Suprapubic skin (tissue), 4 donors: ENCODE measurements around the gene CYP26C1. TPM values are rescaled to one million over a fixed set of nuclear protein-coding genes. Genes with fewer than 3 reads are reported as not detected.

Experiments
- DNase-seq, 2 donors: peaks; one replicate each; pipeline ENCODE4 v3.0.0-alpha.2; 2019; ENCODE audit warnings: low spot score in 2 of 2
- H3K27ac ChIP-seq: fragments of 200-600 bp; sonication (generic); one replicate; pipeline ENCODE4 v1.5.1; 2019
- H3K27me3 ChIP-seq: fragments of 200-600 bp; sonication (generic); one replicate; pipeline ENCODE4 v1.5.1; 2019
- H3K36me3 ChIP-seq: fragments of 200-600 bp; sonication (generic); one replicate; pipeline ENCODE4 v1.5.1; 2019
- H3K4me1 ChIP-seq: fragments of 200-600 bp; sonication (generic); one replicate; pipeline ENCODE4 v1.5.1; 2019
- H3K4me3 ChIP-seq: fragments of 200-600 bp; sonication (generic); one replicate; pipeline ENCODE4 v1.5.1; 2019; ENCODE audit warnings: mild to moderate bottlenecking
- H3K9me3 ChIP-seq: fragments of 200-600 bp; sonication (generic); one replicate; pipeline ENCODE4 v1.5.1; 2019
- EP300 ChIP-seq: sonication (generic); formaldehyde crosslinking; IDR thresholded peaks from one replicate; pipeline ENCODE4 v1.6.1; 2017; ENCODE audit warnings: antibody characterized with exemption
- POLR2A ChIP-seq, 2 donors: fragments of 450-650 bp; IDR thresholded peaks; one replicate each; pipeline ENCODE4 v1.6.1; 2017; ENCODE audit warnings: antibody characterized with exemption in 2 of 2, mild to moderate bottlenecking in 2 of 2, moderate library complexity in 2 of 2
- POLR2AphosphoS5 ChIP-seq, 3 donors: sonication (generic); formaldehyde crosslinking; IDR thresholded peaks; one replicate each; pipeline ENCODE4 v1.6.1; 2017; ENCODE audit warnings: antibody characterized with exemption in 3 of 3
- WGBS: methylation state at CpG from one replicate; pipeline ENCODE4 v1.1.5; 2018; 5-methylcytosine and 5-hydroxymethylcytosine counted together
- total RNA-seq, 4 donors: library from RNA; depleted of rRNA; stranded (reverse); fragments of >200 nt; gene quantifications; one replicate each; pipeline ENCODE4 v1.1.0, GENCODE V29; 2016
- TF ChIP-seq, protein P1 (sequence below), 2 donors: fragments of 200-600 bp in 1 of 2; fragments of 450-650 bp in 1 of 2; sonication (generic) in 1 of 2; IDR thresholded peaks; one replicate each; pipeline ENCODE4 v1.5.1; 2016 to 2019; ENCODE audit warnings: antibody characterized with exemption in 2 of 2, mild to moderate bottlenecking in 1 of 2, moderate library complexity in 1 of 2

Gene CYP26C1
- total RNA-seq, 4 donors from 2014 or later = 0.21 TPM; not detected in 3

DNA sequence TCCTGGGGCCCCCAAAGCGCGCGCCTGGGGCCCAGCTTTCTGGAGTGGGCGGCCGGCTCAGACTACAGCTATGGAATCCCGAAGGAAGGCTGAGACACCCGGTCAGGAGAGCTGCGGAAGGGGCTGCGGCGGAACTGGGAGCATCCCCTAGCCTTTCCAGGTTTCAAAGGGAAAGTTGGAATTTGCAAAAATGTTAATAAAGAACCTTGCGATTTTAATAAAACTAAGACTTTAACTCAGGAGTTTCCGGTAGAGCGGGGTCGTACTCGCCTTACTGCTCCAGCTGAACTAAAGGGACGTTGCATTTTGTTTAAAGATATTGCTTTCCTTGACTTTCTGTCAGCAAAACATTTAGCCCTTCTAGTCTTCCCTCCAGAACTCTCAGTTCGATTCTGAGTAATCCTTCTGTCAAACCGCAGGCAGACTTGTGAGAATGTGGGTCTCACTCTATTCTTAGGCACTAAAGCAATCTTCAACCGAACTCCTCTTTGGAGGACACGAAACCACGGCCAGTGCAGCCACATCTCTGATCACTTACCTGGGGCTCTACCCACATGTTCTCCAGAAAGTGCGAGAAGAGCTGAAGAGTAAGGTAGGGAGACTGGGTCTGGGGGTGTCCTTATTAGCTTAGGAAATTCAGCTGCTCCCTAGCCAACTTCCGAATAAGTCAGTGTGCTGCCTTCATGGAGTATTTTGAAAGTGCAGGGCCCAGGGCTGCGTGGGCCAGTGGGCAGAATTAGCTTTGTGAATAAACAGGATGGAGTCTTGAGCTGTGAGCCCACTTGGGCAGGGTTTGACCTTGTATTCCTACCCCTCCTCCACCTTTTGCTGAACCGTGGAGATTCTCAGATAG, 15.0 kb downstream of the CYP26C1 start:
- Histone ChIP-seq H3K4me3 (no peak overlapping the region), H3K27me3 (peaks cover 80% of the 10 kb centered on the region), H3K36me3 (no peaks in the 10 kb centered on the region), H3K9me3 (no peaks in the 10 kb centered on the region), H3K27ac (no peak overlapping the region), H3K4me1 (peaks cover 38% of the 10 kb centered on the region)
- TF ChIP-seq, protein P1, sequence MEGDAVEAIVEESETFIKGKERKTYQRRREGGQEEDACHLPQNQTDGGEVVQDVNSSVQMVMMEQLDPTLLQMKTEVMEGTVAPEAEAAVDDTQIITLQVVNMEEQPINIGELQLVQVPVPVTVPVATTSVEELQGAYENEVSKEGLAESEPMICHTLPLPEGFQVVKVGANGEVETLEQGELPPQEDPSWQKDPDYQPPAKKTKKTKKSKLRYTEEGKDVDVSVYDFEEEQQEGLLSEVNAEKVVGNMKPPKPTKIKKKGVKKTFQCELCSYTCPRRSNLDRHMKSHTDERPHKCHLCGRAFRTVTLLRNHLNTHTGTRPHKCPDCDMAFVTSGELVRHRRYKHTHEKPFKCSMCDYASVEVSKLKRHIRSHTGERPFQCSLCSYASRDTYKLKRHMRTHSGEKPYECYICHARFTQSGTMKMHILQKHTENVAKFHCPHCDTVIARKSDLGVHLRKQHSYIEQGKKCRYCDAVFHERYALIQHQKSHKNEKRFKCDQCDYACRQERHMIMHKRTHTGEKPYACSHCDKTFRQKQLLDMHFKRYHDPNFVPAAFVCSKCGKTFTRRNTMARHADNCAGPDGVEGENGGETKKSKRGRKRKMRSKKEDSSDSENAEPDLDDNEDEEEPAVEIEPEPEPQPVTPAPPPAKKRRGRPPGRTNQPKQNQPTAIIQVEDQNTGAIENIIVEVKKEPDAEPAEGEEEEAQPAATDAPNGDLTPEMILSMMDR (IDR thresholded peaks at IDR 0.05) = no peak
- TF ChIP-seq EP300 = no peak
- TF ChIP-seq POLR2AphosphoS5 (IDR thresholded peaks at IDR 0.05) = no peak
- no peak for TF ChIP-seq POLR2A (IDR thresholded peaks at IDR 0.05)
- DNase-seq = no peak
- 27% methylated on average over 19 of the region's 25 CpGs for WGBS

DNA sequence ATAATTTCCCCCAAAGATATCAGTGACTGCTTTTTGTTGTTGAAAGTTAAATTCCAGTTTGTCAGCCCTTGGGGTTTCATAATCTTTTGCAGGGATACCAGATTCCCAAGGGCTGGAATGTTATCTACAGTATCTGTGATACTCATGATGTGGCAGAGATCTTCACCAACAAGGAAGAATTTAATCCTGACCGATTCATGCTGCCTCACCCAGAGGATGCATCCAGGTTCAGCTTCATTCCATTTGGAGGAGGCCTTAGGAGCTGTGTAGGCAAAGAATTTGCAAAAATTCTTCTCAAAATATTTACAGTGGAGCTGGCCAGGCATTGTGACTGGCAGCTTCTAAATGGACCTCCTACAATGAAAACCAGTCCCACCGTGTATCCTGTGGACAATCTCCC, 16.3 kb downstream of the CYP26C1 start:
- Histone ChIP-seq H3K27ac (no peak overlapping the region), H3K36me3 (no peaks in the 10 kb centered on the region), H3K4me3 (no peak overlapping the region), H3K27me3 (peaks cover 72% of the 10 kb centered on the region), H3K4me1 (peaks cover 35% of the 10 kb centered on the region), H3K9me3 (no peaks in the 10 kb centered on the region)
- DNase-seq = no peak
- 45% methylated on average over 2 of the region's 2 CpGs for WGBS
- TF ChIP-seq POLR2AphosphoS5 (IDR thresholded peaks at IDR 0.05) = no peak

DNA sequence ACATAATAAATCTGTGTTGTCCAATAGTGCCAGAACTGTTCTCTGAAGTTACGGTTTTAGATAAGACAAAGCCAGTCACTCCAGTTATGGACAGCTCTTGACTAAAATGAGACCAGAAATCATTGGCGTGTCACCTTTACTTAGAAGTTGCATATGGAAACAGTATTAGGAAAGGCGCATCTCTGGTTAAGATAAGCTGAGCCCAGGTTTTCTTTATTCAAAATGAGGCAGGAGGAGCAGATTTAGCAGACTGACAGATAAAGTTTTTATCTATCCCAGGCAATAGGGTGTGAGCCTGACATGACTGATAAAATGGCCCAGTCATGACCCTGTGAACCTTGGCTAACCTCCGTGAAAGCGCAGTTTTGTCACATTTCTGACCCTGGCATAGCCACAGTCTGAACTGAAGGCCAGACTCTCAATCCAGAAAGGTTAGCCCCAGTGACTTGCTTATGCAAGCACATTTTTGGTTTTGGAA, 17.3 kb downstream of the CYP26C1 start:
- Histone ChIP-seq H3K4me1 (peaks cover 24% of the 10 kb centered on the region), H3K27me3 (peaks cover 62% of the 10 kb centered on the region), H3K9me3 (no peaks in the 10 kb centered on the region), H3K27ac (no peak overlapping the region), H3K36me3 (no peaks in the 10 kb centered on the region), H3K4me3 (no peak overlapping the region)
- 81% methylated on average over 5 of the region's 5 CpGs for WGBS
- TF ChIP-seq POLR2A (IDR thresholded peaks at IDR 0.05) = no peak
- TF ChIP-seq, protein P1 (IDR thresholded peaks at IDR 0.05) = no peak
- DNase-seq = no peak

DNA sequence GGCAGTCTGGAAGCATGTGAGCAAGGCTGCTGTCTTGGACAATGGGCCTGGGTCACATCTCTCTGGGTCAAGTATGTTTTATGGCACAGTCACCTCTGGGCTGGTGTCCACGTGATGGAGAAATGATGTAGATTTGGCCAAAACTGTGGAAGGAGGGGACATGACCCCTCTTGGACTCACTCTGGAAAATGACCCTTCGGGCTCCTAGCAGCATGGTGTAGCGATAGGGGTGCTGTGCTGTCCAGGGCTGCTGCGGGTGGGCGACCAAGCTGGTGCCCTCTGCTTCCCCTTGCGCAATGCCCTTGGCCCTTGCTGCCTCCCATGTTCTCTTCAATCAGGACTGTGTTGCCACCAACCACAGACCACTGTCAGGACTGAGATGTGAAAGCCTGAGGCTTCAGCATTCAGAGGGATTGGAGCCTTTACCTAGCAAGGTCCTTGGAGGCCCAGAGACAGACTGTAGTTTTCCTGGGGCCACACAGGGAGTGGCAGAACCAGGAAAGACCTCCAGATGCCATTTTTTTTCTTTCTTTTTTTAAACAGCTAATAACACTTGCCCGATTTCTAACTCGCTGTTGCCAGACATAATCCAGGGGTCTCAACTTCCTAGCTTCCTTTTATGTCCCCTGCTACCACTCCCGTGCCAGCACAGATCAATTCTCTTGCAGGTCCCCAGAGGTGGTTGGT, 19.2 kb downstream of the CYP26C1 start:
- Histone ChIP-seq H3K27me3 (peaks cover 43% of the 10 kb centered on the region), H3K36me3 (no peaks in the 10 kb centered on the region), H3K4me1 (peaks cover 5% of the 10 kb centered on the region), H3K4me3 (no peak overlapping the region), H3K9me3 (no peaks in the 10 kb centered on the region), H3K27ac (no peak overlapping the region)
- no peak for DNase-seq
- TF ChIP-seq, protein P1 (IDR thresholded peaks at IDR 0.05) = no peak
- TF ChIP-seq EP300 (no peak), POLR2A (IDR thresholded peaks at IDR 0.05) (no peak), POLR2AphosphoS5 (IDR thresholded peaks at IDR 0.05) (no peak)
- 44% methylated on average over 9 of the region's 9 CpGs for WGBS

DNA sequence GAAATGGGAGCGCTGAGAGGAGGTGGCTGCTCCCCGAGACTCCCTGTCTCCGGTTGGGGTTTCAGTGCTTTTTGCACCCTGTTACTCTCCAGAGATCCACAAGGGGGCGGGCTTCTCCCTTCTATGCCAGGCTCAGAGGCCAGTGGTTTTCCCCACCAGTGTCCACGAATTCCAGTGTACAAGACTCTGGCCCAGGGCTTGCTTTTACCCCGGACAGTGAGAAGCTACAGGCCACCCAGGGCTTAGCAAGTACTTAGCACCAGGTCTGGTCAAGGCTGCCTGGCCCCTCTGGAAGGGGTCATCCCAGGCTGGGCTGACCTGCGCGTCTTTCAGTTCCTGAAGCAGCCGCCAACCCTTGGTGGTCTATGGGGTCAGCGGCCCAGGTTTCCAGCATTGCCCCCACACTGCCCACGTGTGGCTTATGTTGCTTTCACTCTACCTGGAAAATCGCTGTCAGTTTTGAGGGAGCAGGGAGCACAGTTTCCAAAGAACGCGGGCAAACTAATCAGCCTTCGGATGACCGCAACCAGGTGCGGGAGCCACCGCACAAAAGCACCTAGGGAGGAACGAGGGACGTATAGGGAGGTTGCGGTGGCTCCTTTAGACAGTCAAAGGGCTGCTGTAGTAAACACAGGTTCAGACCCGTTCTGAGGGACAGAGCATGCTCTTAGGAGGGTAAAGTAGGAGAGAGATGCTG, 19.9 kb downstream of the CYP26C1 start:
- no peak for TF ChIP-seq POLR2AphosphoS5 (IDR thresholded peaks at IDR 0.05)
- TF ChIP-seq, protein P1 (IDR thresholded peaks at IDR 0.05) = peak; percentile 43 to 67
- TF ChIP-seq EP300 = no peak
- Histone ChIP-seq H3K9me3 (no peaks in the 10 kb centered on the region), H3K27ac (no peak overlapping the region), H3K4me3 (no peak overlapping the region), H3K27me3 (peaks cover 36% of the 10 kb centered on the region), H3K4me1 (no peaks in the 10 kb centered on the region), H3K36me3 (no peaks in the 10 kb centered on the region)
- DNase-seq = no peak
- WGBS = 43% methylated on average over 13 of the region's 22 CpGs
